WTC11 (cell line): Measurements from ENCODE around the gene ITPR1. TPM values are rescaled to one million over a fixed set of nuclear protein-coding genes. Genes with fewer than 3 reads are reported as not detected.

Experiments
- ATAC-seq: fragments of 200-7000 bp; cut with Tn5 transposase; 2 replicates; pipeline ENCODE4 v1.10.0; 2021; ENCODE audit warnings: mild to moderate bottlenecking, moderate library complexity
- CTCF ChIA-PET: fragments of 300-600 bp; sonication (Branson Sonifier 250); formaldehyde crosslinking; loops from one replicate; lab custom pipeline; 2021; ENCODE audit warnings: antibody characterized with exemption; lab: Charles Lee
- POLR2A ChIA-PET: fragments of 350-600 bp; sonication (Branson Sonifier 250); formaldehyde crosslinking; loops from one replicate; lab custom pipeline; 2021; ENCODE audit warnings: antibody characterized with exemption; lab: Charles Lee
- DNase-seq: peaks from one replicate; pipeline ENCODE4 v3.0.0; 2021; ENCODE audit warnings: low spot score
- H3K27ac Mint-ChIP-seq: 2 replicates; pipeline ENCODE4 v1.8.0; 2021; ENCODE audit warnings: mixed read lengths
- H3K27me3 Mint-ChIP-seq: 2 replicates; pipeline ENCODE4 v1.8.0; 2021; ENCODE audit warnings: low read depth, mild to moderate bottlenecking, moderate library complexity, mixed read lengths
- H3K36me3 Mint-ChIP-seq: 2 replicates; pipeline ENCODE4 v1.8.0; 2021; ENCODE audit warnings: mixed read lengths
- H3K4me1 Mint-ChIP-seq: 2 replicates; pipeline ENCODE4 v1.8.0; 2022; ENCODE audit warnings: mixed read lengths
- H3K4me3 Mint-ChIP-seq: 2 replicates; pipeline ENCODE4 v1.8.0; 2021; ENCODE audit warnings: mild to moderate bottlenecking, moderate library complexity, mixed read lengths
- H3K9me3 Mint-ChIP-seq: 2 replicates; pipeline ENCODE4 v1.8.0; 2021; ENCODE audit warnings: mixed read lengths
- ATF2 ChIP-seq: sonication (generic); formaldehyde crosslinking; IDR thresholded peaks from 2 replicates; pipeline ENCODE4 v1.8.1; 2022; ENCODE audit warnings: low read depth, missing genetic modification reagents, borderline replicate concordance
- CBFB ChIP-seq: sonication (generic); formaldehyde crosslinking; IDR thresholded peaks from 2 replicates; pipeline ENCODE4 v1.8.1; 2022; ENCODE audit warnings: mild to moderate bottlenecking, low read depth, missing genetic modification reagents
- ESRRA ChIP-seq: sonication (generic); formaldehyde crosslinking; IDR thresholded peaks from 2 replicates; pipeline ENCODE4 v1.8.1; 2022; ENCODE audit warnings: mild to moderate bottlenecking, missing genetic modification reagents, borderline replicate concordance
- HMGXB4 ChIP-seq: sonication (generic); formaldehyde crosslinking; IDR thresholded peaks from 2 replicates; pipeline ENCODE4 v1.8.1; 2023; ENCODE audit warnings: mild to moderate bottlenecking, moderate library complexity, missing genetic modification reagents
- STAT6 ChIP-seq: sonication (generic); formaldehyde crosslinking; conservative IDR thresholded peaks from 2 replicates; pipeline ENCODE4 v1.8.1; 2023; ENCODE audit warnings: mild to moderate bottlenecking, low read depth, missing genetic modification reagents, moderate library complexity
- ZNF263 ChIP-seq: sonication (generic); formaldehyde crosslinking; IDR thresholded peaks from 2 replicates; pipeline ENCODE4 v1.8.1; 2022; ENCODE audit warnings: low read depth, mild to moderate bottlenecking, moderate library complexity, missing genetic modification reagents
- ZNF423 ChIP-seq: fragments of 250-450 bp; sonication (Bioruptor Pico); IDR thresholded peaks from 2 replicates; pipeline ENCODE4 v2.1.2; 2022; ENCODE audit warnings: mild to moderate bottlenecking, moderate library complexity
- ZNF425 ChIP-seq: fragments of 250-450 bp; sonication (Bioruptor Pico); conservative IDR thresholded peaks from 2 replicates; pipeline ENCODE4 v1.9.0; 2021; ENCODE audit warnings: mild to moderate bottlenecking
- ZSCAN18 ChIP-seq: fragments of 250-450 bp; sonication (Bioruptor Pico); IDR thresholded peaks from 2 replicates; pipeline ENCODE4 v2.1.2; 2022; ENCODE audit warnings: mild to moderate bottlenecking, moderate library complexity
- total RNA-seq: library from RNA; stranded (reverse); gene quantifications from 3 replicates; pipeline ENCODE4 v1.2.3, GENCODE V29; 2021
- TF ChIP-seq, protein P1 (sequence below): sonication (generic); formaldehyde crosslinking; IDR thresholded peaks from 2 replicates; pipeline ENCODE4 v1.8.1; 2023; ENCODE audit warnings: mild to moderate bottlenecking, missing genetic modification reagents, borderline replicate concordance
- TF ChIP-seq, protein P2 (sequence below): sonication (generic); formaldehyde crosslinking; IDR thresholded peaks from 2 replicates; pipeline ENCODE4 v1.8.1; 2023; ENCODE audit warnings: mild to moderate bottlenecking, missing genetic modification reagents

ITPR1 gene
- total RNA-seq, 1 experiment from 2014 or later, result 11.8 TPM

GRCh38 chr3:4703054-4703480 lies 209.9 kb downstream of the ITPR1 start:
- no peaks in the 10 kb centered on the region for H3K9me3 Mint-ChIP-seq
- no peak overlapping the region for H3K4me3 Mint-ChIP-seq
- no peak for TF ChIP-seq ZNF263 (CRISPR knock-in tag)
- TF ChIP-seq ESRRA (CRISPR knock-in tag), result no peak
- TF ChIP-seq, protein P1, sequence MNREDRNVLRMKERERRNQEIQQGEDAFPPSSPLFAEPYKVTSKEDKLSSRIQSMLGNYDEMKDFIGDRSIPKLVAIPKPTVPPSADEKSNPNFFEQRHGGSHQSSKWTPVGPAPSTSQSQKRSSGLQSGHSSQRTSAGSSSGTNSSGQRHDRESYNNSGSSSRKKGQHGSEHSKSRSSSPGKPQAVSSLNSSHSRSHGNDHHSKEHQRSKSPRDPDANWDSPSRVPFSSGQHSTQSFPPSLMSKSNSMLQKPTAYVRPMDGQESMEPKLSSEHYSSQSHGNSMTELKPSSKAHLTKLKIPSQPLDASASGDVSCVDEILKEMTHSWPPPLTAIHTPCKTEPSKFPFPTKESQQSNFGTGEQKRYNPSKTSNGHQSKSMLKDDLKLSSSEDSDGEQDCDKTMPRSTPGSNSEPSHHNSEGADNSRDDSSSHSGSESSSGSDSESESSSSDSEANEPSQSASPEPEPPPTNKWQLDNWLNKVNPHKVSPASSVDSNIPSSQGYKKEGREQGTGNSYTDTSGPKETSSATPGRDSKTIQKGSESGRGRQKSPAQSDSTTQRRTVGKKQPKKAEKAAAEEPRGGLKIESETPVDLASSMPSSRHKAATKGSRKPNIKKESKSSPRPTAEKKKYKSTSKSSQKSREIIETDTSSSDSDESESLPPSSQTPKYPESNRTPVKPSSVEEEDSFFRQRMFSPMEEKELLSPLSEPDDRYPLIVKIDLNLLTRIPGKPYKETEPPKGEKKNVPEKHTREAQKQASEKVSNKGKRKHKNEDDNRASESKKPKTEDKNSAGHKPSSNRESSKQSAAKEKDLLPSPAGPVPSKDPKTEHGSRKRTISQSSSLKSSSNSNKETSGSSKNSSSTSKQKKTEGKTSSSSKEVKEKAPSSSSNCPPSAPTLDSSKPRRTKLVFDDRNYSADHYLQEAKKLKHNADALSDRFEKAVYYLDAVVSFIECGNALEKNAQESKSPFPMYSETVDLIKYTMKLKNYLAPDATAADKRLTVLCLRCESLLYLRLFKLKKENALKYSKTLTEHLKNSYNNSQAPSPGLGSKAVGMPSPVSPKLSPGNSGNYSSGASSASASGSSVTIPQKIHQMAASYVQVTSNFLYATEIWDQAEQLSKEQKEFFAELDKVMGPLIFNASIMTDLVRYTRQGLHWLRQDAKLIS (CRISPR knock-in tag), result no peak
- TF ChIP-seq ZNF425, result no peak
- no peak for TF ChIP-seq STAT6 (CRISPR knock-in tag)
- TF ChIP-seq ZNF423, result no peak
- TF ChIP-seq HMGXB4 (CRISPR knock-in tag), result no peak
- peaks cover 24% of the 10 kb centered on the region for H3K4me1 Mint-ChIP-seq
- H3K27me3 Mint-ChIP-seq, result no peaks in the 10 kb centered on the region; the same call in 1 of the 2 replicates
- ATAC-seq, result no peak
- H3K27ac Mint-ChIP-seq, result no peak overlapping the region
- ChIA-PET CTCF (interaction anchor here (0.6 to 1.5 kb wide), 2 partner anchors 8 to 17 kb away, joined by 3 to 4 read pairs; no protein-coding TSS in a partner anchor), POLR2A (no interaction called here)
- H3K36me3 Mint-ChIP-seq, result peaks cover 18% of the 10 kb centered on the region
- DNase-seq, result no peak

DNA sequence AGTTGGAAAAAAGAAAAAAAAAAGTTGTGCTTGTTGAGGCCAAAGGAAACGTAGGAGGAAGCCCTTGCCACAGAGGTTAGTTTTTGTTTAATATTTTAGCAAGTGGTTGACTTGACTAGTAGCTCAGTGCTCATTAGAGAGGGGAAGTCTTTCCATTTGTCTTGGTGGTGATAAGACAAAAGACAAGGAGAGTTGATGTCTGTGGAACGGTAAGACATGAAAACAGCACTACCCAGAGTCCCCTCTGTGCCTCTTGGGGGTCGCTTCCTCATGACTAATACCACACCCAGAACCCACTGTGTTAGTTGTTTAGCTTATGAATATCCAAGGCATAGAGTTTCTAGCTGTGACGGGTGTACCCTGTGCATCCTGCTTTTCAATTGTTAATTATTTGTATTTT lies 211.4 kb downstream of the ITPR1 start:
- H3K27ac Mint-ChIP-seq, result no peak overlapping the region
- H3K4me1 Mint-ChIP-seq, result peaks cover 36% of the 10 kb centered on the region
- no peak for DNase-seq
- H3K4me3 Mint-ChIP-seq, result no peak overlapping the region
- H3K27me3 Mint-ChIP-seq, result no peaks in the 10 kb centered on the region; the same call in 1 of the 2 replicates
- no peak for ATAC-seq
- TF ChIP-seq CBFB (CRISPR knock-in tag) (no peak), ZSCAN18 (no peak)
- H3K9me3 Mint-ChIP-seq, result no peaks in the 10 kb centered on the region
- ChIA-PET POLR2A (no interaction called here), CTCF (no interaction called here)
- H3K36me3 Mint-ChIP-seq, result peaks cover 18% of the 10 kb centered on the region

GRCh38 chr3:4707324-4707723 lies 214.2 kb downstream of the ITPR1 start:
- H3K27ac Mint-ChIP-seq, result no peak overlapping the region
- POLR2A ChIA-PET, result no interaction called here
- no peak for DNase-seq
- H3K4me3 Mint-ChIP-seq, result no peak overlapping the region
- TF ChIP-seq, protein P2, sequence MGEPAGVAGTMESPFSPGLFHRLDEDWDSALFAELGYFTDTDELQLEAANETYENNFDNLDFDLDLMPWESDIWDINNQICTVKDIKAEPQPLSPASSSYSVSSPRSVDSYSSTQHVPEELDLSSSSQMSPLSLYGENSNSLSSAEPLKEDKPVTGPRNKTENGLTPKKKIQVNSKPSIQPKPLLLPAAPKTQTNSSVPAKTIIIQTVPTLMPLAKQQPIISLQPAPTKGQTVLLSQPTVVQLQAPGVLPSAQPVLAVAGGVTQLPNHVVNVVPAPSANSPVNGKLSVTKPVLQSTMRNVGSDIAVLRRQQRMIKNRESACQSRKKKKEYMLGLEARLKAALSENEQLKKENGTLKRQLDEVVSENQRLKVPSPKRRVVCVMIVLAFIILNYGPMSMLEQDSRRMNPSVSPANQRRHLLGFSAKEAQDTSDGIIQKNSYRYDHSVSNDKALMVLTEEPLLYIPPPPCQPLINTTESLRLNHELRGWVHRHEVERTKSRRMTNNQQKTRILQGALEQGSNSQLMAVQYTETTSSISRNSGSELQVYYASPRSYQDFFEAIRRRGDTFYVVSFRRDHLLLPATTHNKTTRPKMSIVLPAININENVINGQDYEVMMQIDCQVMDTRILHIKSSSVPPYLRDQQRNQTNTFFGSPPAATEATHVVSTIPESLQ, result no peak
- TF ChIP-seq ATF2, result no peak
- TF ChIP-seq, all 79 proteins: peak for 0
- Mint-ChIP-seq H3K9me3 (no peaks in the 10 kb centered on the region), H3K36me3 (peaks cover 8% of the 10 kb centered on the region), H3K27me3 (no peaks in the 10 kb centered on the region), H3K4me1 (peaks cover 59% of the 10 kb centered on the region)
- ATAC-seq, result no peak
- CTCF ChIA-PET, result no interaction called here
